PC-9 (cell line): Measurements from ENCODE around the gene TSPAN8. TPM values are rescaled to one million over a fixed set of nuclear protein-coding genes. Genes with fewer than 3 reads are reported as not detected.

Experiments used
- BruUV-seq: library from RNA; stranded (reverse); fragments of 400-500 nt; replicated peaks from 2 replicates; lab custom pipeline; 2021; lab: Mats Ljungman, UMichigan
- CTCF ChIA-PET: fragments of 300-600 bp; sonication (Branson Sonifier 250); formaldehyde crosslinking; loops from one replicate; lab custom pipeline; 2022; ENCODE audit warnings: antibody characterized with exemption; lab: Charles Lee
- POLR2A ChIA-PET: fragments of 300-600 bp; sonication (Branson Sonifier 250); formaldehyde crosslinking; loops from one replicate; lab custom pipeline; 2022; ENCODE audit warnings: antibody characterized with exemption; ENCODE audit not compliant: unreplicated experiment; lab: Charles Lee
- DNase-seq, 2 experiments: peaks; one replicate each; pipeline versions ENCODE4 v3.0.0 to v3.0.0-alpha.2; 2015 to 2022; ENCODE audit warnings: mixed read lengths in 1 of 2
- H2AFZ ChIP-seq: fragments of 200-600 bp; sonication (generic); 2 replicates; pipeline ENCODE4 v1.8.1; 2017; ENCODE audit warnings: antibody characterized with exemption
- H3F3A ChIP-seq: fragments of 200-600 bp; sonication (generic); 2 replicates; pipeline ENCODE4 v1.8.1; 2017; ENCODE audit warnings: antibody characterized with exemption, mild to moderate bottlenecking, low read depth; ENCODE audit not compliant: insufficient read depth
- H3K27ac ChIP-seq: fragments of 200-600 bp; sonication (generic); 2 replicates; pipeline ENCODE4 v1.6.1; 2016; ENCODE audit warnings: mixed run types
- H3K27me3 ChIP-seq: fragments of 200-600 bp; sonication (generic); 2 replicates; pipeline ENCODE4 v1.6.1; 2016; ENCODE audit warnings: low read depth, mixed run types; ENCODE audit not compliant: insufficient read depth
- H3K36me3 ChIP-seq: fragments of 200-600 bp; sonication (generic); 2 replicates; pipeline ENCODE4 v1.6.1; 2016; ENCODE audit warnings: low read depth, mixed run types
- H3K4me1 ChIP-seq: fragments of 200-600 bp; sonication (generic); replicated peaks from 2 replicates; pipeline ENCODE4 v1.6.1; 2016; ENCODE audit warnings: mixed run types; ENCODE audit not compliant: insufficient read depth
- H3K4me2 ChIP-seq: fragments of 200-600 bp; sonication (generic); 2 replicates; pipeline ENCODE4 v1.6.1; 2017; ENCODE audit warnings: mixed run types
- H3K4me3 ChIP-seq: fragments of 200-600 bp; sonication (generic); 2 replicates; pipeline ENCODE4 v1.6.1; 2016; ENCODE audit warnings: mixed run types
- H3K79me2 ChIP-seq: fragments of 200-600 bp; sonication (generic); 2 replicates; pipeline ENCODE4 v1.6.1; 2017; ENCODE audit warnings: low read depth, mixed run types
- H3K9me2 ChIP-seq: fragments of 200-600 bp; sonication (generic); 2 replicates; pipeline ENCODE4 v1.8.1; 2017; ENCODE audit warnings: mild to moderate bottlenecking; ENCODE audit not compliant: insufficient read depth
- H3K9me3 ChIP-seq: fragments of 200-600 bp; sonication (generic); 2 replicates; pipeline ENCODE4 v1.8.1; 2016; ENCODE audit warnings: low read depth; ENCODE audit not compliant: insufficient read depth
- H4K20me1 ChIP-seq: fragments of 200-600 bp; sonication (generic); 2 replicates; pipeline ENCODE4 v1.8.1; 2017; ENCODE audit not compliant: insufficient read depth
- CTCF ChIP-seq: fragments of 200-600 bp; sonication (generic); conservative IDR thresholded peaks from 2 replicates; pipeline ENCODE4 v1.6.1; 2017; ENCODE audit warnings: mixed run types, antibody characterized with exemption, mild to moderate bottlenecking, moderate library complexity
- EZH2 ChIP-seq: fragments of 200-600 bp; sonication (generic); IDR thresholded peaks from 2 replicates; pipeline ENCODE4 v1.8.0; 2017; ENCODE audit warnings: antibody characterized with exemption, low read depth
- intact Hi-C: fragments of 100-400 bp; cut with micrococcal nuclease; formaldehyde crosslinking; loops from one replicate; pipeline ENCODE4 v1.10.0; 2022; ENCODE audit not compliant: unreplicated experiment
- total RNA-seq: library from RNA; stranded (reverse); gene quantifications from 2 replicates; pipeline ENCODE4 v1.2.3, GENCODE V29; 2021

The TSPAN8 gene
- total RNA-seq, 1 experiment from 2014 or later: 1.9 TPM

DNA sequence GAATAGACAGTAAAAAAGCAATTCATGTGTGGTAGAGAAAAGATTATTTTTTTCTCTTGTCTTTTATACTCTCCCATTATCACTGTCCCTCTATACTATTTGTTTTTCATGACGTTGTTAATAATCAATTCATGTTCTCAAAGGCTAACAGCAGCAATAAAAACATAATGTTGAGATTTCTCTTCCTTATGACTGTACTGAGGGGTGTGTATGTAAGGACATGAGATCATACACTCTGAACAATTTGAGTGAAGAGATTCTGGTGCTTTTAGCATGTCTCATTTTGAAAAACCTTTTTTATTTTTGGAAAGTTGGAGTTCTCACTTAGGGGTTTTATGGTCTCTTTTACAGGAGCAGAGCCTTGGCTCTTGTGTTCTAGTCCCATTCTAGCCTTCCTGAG lies 3.8 kb upstream of the TSPAN8 start:
- no peaks in the 10 kb centered on the region for H3K9me3 ChIP-seq
- H3K79me2 ChIP-seq: no peaks in the 10 kb centered on the region
- no TSS peak for BruUV-seq
- no peak overlapping the region for H3K4me2 ChIP-seq
- no peaks in the 10 kb centered on the region for H3K36me3 ChIP-seq
- H2AFZ ChIP-seq: no peak overlapping the region
- ChIA-PET CTCF (no interaction called here), POLR2A (no interaction called here)
- no peaks in the 10 kb centered on the region for H3F3A ChIP-seq
- no peak overlapping the region for H3K4me3 ChIP-seq
- intact Hi-C loops: no loop called here
- DNase-seq: no peak
- no peaks in the 10 kb centered on the region for H3K4me1 ChIP-seq
- no peak overlapping the region for H3K27ac ChIP-seq
- H3K9me2 ChIP-seq: no peaks in the 10 kb centered on the region
- no peaks in the 10 kb centered on the region for H3K27me3 ChIP-seq
- TF ChIP-seq EZH2 (no peak), CTCF (no peak)
- H4K20me1 ChIP-seq: no peaks in the 10 kb centered on the region

DNA sequence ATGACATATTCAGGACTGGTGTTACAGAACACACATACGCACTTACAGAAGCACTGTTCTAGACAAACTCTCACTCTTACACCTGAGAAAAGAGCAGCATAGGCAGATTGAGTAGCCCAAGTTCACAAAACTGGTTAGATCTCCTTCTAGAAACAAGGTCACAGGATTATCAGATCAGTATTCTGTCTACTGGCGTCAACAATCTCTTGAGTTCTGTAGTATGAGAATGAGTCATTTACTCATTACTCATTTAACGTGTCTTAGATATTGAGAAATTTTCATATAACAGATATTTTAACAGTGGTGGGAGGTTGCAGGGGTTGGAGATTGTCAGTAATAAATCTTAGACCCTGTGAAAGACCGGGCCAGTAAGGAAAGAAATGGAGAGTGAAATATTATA lies 2.8 kb upstream of the TSPAN8 start:
- H3K79me2 ChIP-seq: no peaks in the 10 kb centered on the region
- no peak overlapping the region for H3K4me3 ChIP-seq
- no peaks in the 10 kb centered on the region for H3K27me3 ChIP-seq
- H4K20me1 ChIP-seq: no peaks in the 10 kb centered on the region
- DNase-seq: no peak
- intact Hi-C loops: no loop called here
- ChIA-PET POLR2A (interaction anchor here (0.7 kb wide), 1 partner anchor 13 kb away, joined by 5 read pairs; no protein-coding TSS in a partner anchor), CTCF (no interaction called here)
- H2AFZ ChIP-seq: no peak overlapping the region
- no peaks in the 10 kb centered on the region for H3K36me3 ChIP-seq
- H3K9me2 ChIP-seq: no peaks in the 10 kb centered on the region
- no peaks in the 10 kb centered on the region for H3K4me1 ChIP-seq
- TF ChIP-seq EZH2: no peak
- no peak for TF ChIP-seq CTCF
- no peaks in the 10 kb centered on the region for H3K9me3 ChIP-seq
- BruUV-seq: no TSS peak
- no peak overlapping the region for H3K4me2 ChIP-seq
- H3F3A ChIP-seq: no peaks in the 10 kb centered on the region
- no peak overlapping the region for H3K27ac ChIP-seq

GRCh38 chr12:71159878-71160277 lies 2.1 kb upstream of the TSPAN8 start:
- Histone ChIP-seq H3K27ac (no peak overlapping the region), H4K20me1 (no peaks in the 10 kb centered on the region), H2AFZ (no peak overlapping the region), H3K9me2 (no peaks in the 10 kb centered on the region), H3K4me3 (no peak overlapping the region), H3K36me3 (no peaks in the 10 kb centered on the region), H3K4me1 (no peaks in the 10 kb centered on the region), H3K27me3 (no peaks in the 10 kb centered on the region), H3K79me2 (no peaks in the 10 kb centered on the region), H3F3A (no peaks in the 10 kb centered on the region), H3K4me2 (no peak overlapping the region), H3K9me3 (no peaks in the 10 kb centered on the region)
- BruUV-seq: no TSS peak
- no peak for TF ChIP-seq CTCF
- no peak for TF ChIP-seq EZH2
- POLR2A ChIA-PET: interaction anchor here (0.7 kb wide), 1 partner anchor 13 kb away, joined by 5 read pairs; no protein-coding TSS in a partner anchor
- DNase-seq: no peak
- intact Hi-C loops: no loop called here
- CTCF ChIA-PET: no interaction called here
